OCI-LY1 (cell line): ENCODE results near the gene IMPG2.

Source experiments
- EZH2 ChIP-seq: fragments of 200-600 bp; sonication (generic), shearing (Covaris generic); IDR thresholded peaks from 2 replicates; pipeline ENCODE4 v1.8.0; 2017; ENCODE audit warnings: borderline replicate concordance, mixed run types, mild to moderate bottlenecking, antibody characterized with exemption, low read length, moderate library complexity, mixed read lengths
- TF ChIP-seq, protein P1 (sequence below): fragments of 200-600 bp; sonication (generic), shearing (Covaris generic); IDR thresholded peaks from 2 replicates; pipeline ENCODE4 v1.5.1; 2017; ENCODE audit warnings: mild to moderate bottlenecking, antibody characterized with exemption, low read length, moderate library complexity, mixed read lengths

DNA sequence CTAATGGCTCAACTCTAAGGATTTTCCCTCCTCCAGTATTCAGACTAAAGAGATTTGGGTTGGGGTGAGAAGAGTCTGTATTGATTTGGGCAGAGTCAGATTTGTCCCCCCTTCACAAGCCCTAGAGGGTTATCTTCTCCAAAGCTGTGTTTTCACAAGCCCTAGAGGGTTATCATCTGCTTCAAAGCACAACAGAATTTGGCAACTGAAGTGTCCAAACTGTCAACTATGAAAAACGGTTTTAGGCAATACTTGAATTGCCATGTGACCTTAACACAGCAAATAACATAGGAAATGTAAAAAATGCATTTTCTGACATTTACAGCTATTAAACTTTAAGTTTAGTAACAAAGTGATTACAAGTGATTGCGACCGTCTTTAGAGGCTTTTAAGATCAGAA is 119.9 kb downstream of the IMPG2 start:
- TF ChIP-seq, protein P1, sequence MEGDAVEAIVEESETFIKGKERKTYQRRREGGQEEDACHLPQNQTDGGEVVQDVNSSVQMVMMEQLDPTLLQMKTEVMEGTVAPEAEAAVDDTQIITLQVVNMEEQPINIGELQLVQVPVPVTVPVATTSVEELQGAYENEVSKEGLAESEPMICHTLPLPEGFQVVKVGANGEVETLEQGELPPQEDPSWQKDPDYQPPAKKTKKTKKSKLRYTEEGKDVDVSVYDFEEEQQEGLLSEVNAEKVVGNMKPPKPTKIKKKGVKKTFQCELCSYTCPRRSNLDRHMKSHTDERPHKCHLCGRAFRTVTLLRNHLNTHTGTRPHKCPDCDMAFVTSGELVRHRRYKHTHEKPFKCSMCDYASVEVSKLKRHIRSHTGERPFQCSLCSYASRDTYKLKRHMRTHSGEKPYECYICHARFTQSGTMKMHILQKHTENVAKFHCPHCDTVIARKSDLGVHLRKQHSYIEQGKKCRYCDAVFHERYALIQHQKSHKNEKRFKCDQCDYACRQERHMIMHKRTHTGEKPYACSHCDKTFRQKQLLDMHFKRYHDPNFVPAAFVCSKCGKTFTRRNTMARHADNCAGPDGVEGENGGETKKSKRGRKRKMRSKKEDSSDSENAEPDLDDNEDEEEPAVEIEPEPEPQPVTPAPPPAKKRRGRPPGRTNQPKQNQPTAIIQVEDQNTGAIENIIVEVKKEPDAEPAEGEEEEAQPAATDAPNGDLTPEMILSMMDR = no peak
- TF ChIP-seq EZH2 = no peak
